CD4-positive, alpha-beta memory T cell (primary cell): ENCODE measurements around the gene FHOD3. TPM values are rescaled to one million over a fixed set of nuclear protein-coding genes. Genes with fewer than 3 reads are reported as not detected.

Source experiments
- CTCF ChIA-PET: fragments of 350-600 bp; sonication (Branson Sonifier 250); formaldehyde crosslinking; loops from one replicate; lab custom pipeline; 2021; ENCODE audit warnings: inconsistent platforms; ENCODE audit not compliant: partially characterized antibody; lab: Charles Lee
- POLR2A ChIA-PET: fragments of 350-600 bp; sonication (Branson Sonifier 250); formaldehyde crosslinking; loops from one replicate; lab custom pipeline; 2021; ENCODE audit not compliant: partially characterized antibody; lab: Charles Lee
- DNase-seq, 5 donors: peaks; one replicate each; pipeline versions ENCODE4 v3.0.0 to v3.0.0-alpha.2; 2020 to 2022; ENCODE audit warnings: mixed read lengths in 1 of 5
- H3K27ac ChIP-seq: one replicate; pipeline ENCODE4 v1.7.0; 2013; ENCODE audit warnings: low read depth, low read length
- H3K27me3 ChIP-seq: 2 replicates; pipeline ENCODE4 v1.7.0; 2013; ENCODE audit warnings: mild to moderate bottlenecking, low read length, moderate library complexity; ENCODE audit not compliant: insufficient read depth
- H3K36me3 ChIP-seq: 2 replicates; pipeline ENCODE4 v1.7.0; 2013; ENCODE audit warnings: mild to moderate bottlenecking, low read length, moderate library complexity; ENCODE audit not compliant: insufficient read depth
- H3K4me1 ChIP-seq: 2 replicates; pipeline ENCODE4 v1.7.0; 2013; ENCODE audit warnings: mild to moderate bottlenecking, low read length, moderate library complexity; ENCODE audit not compliant: insufficient read depth
- H3K4me3 ChIP-seq, 2 donors: one replicate each; pipeline ENCODE4 v1.7.0; 2013; ENCODE audit warnings: low read length in 2 of 2, mild to moderate bottlenecking in 1 of 2
- H3K9me3 ChIP-seq, 2 donors: one replicate each; pipeline ENCODE4 v1.7.0; 2013; ENCODE audit warnings: low read length in 2 of 2, control low read depth in 1 of 2; ENCODE audit not compliant: control insufficient read depth in 1 of 2
- H3K27ac Mint-ChIP-seq, 7 donors: one replicate each; pipeline ENCODE4 v1.8.0; 2020 to 2021; ENCODE audit warnings: mixed read lengths in 7 of 7, mild to moderate bottlenecking in 6 of 7, inconsistent platforms in 3 of 7, moderate library complexity in 3 of 7
- H3K27me3 Mint-ChIP-seq, 2 donors: one replicate each; pipeline ENCODE4 v1.8.0; 2020 to 2021; ENCODE audit warnings: mixed read lengths in 2 of 2
- H3K36me3 Mint-ChIP-seq, 2 donors: one replicate each; pipeline ENCODE4 v1.8.0; 2020 to 2021; ENCODE audit warnings: mixed read lengths in 2 of 2, inconsistent platforms in 1 of 2, mild to moderate bottlenecking in 1 of 2
- H3K4me1 Mint-ChIP-seq, 4 donors: one replicate each; pipeline ENCODE4 v1.8.0; 2020 to 2021; ENCODE audit warnings: mixed read lengths in 4 of 4, mild to moderate bottlenecking in 1 of 4
- H3K4me3 Mint-ChIP-seq, 8 donors: one replicate each; pipeline ENCODE4 v1.8.0; 2020 to 2021; ENCODE audit warnings: mixed read lengths in 8 of 8, mild to moderate bottlenecking in 7 of 8, moderate library complexity in 6 of 8, inconsistent platforms in 3 of 8
- H3K9me3 Mint-ChIP-seq, 8 donors: one replicate each; pipeline ENCODE4 v1.8.0; 2020 to 2021; ENCODE audit warnings: mixed read lengths in 8 of 8, mild to moderate bottlenecking in 5 of 8, inconsistent platforms in 3 of 8, moderate library complexity in 1 of 8
- intact Hi-C: fragments of 100-400 bp; cut with micrococcal nuclease; formaldehyde crosslinking; loops from one replicate; pipeline ENCODE4 v1.15.1; 2023
- polyA plus RNA-seq, 2 donors: library from polyadenylated mRNA; unstranded; fragments of 300-500 nt; fragmentation: Illumina TruSeq; gene quantifications; one replicate each; pipeline ENCODE4 v1.2.3, GENCODE V29; 2021
- total RNA-seq, 2 experiments: library from RNA; stranded (reverse); gene quantifications; one replicate each; pipeline ENCODE4 v1.2.3, GENCODE V29; 2021

FHOD3 gene
- total and polyA plus RNA-seq, 4 experiments from 2014 or later, result not detected

- H3K4me3 Mint-ChIP-seq, result no peak overlapping the region
- Histone ChIP-seq H3K27me3 (no peaks in the 10 kb centered on the region), H3K36me3 (no peaks in the 10 kb centered on the region), H3K4me1 (no peaks in the 10 kb centered on the region), H3K27ac (no peak overlapping the region), H3K4me3 (no peak overlapping the region), H3K9me3 (no peaks in the 10 kb centered on the region)
- H3K4me1 Mint-ChIP-seq, result no peaks in the 10 kb centered on the region
- H3K36me3 Mint-ChIP-seq, result no peaks in the 10 kb centered on the region
- intact Hi-C loops, result no loop called here
- ChIA-PET POLR2A (no interaction called here), CTCF (no interaction called here)
- H3K27me3 Mint-ChIP-seq, result peaks cover 1 to 9% of the 10 kb centered on the region in 2 donors
- H3K27ac Mint-ChIP-seq, result no peak overlapping the region
- peaks cover 0 to 4% (median under 1%) of the 10 kb centered on the region in 8 donors for H3K9me3 Mint-ChIP-seq
- no peak for DNase-seq
Measured at GRCh38 chr18:36337679-36338402, 40.3 kb downstream of the FHOD3 start.

GRCh38 chr18:36338403-36338933 lies 41.0 kb downstream of the FHOD3 start:
- H3K27me3 ChIP-seq, result no peaks in the 10 kb centered on the region
- no peak overlapping the region for H3K4me3 Mint-ChIP-seq
- H3K4me1 ChIP-seq, result no peaks in the 10 kb centered on the region
- peaks cover 1 to 9% of the 10 kb centered on the region in 2 donors for H3K27me3 Mint-ChIP-seq
- no peak overlapping the region for H3K27ac ChIP-seq
- CTCF ChIA-PET, result no interaction called here
- no peaks in the 10 kb centered on the region for H3K4me1 Mint-ChIP-seq
- H3K36me3 ChIP-seq, result no peaks in the 10 kb centered on the region
- no peaks in the 10 kb centered on the region for H3K9me3 ChIP-seq
- DNase-seq, result no peak
- no peaks in the 10 kb centered on the region for H3K36me3 Mint-ChIP-seq
- POLR2A ChIA-PET, result no interaction called here
- H3K4me3 ChIP-seq, result no peak overlapping the region
- no peak overlapping the region for H3K27ac Mint-ChIP-seq
- intact Hi-C loops, result no loop called here
- H3K9me3 Mint-ChIP-seq, result peaks cover 0 to 4% (median under 1%) of the 10 kb centered on the region in 8 donors

GRCh38 chr18:36340246-36340645 lies 42.7 kb downstream of the FHOD3 start:
- intact Hi-C loops, result no loop called here
- no peaks in the 10 kb centered on the region for H3K9me3 ChIP-seq

GRCh38 chr18:36341944-36342343 lies 44.4 kb downstream of the FHOD3 start:
- Mint-ChIP-seq H3K9me3 (peaks cover 0 to 4% (median under 1%) of the 10 kb centered on the region in 8 donors), H3K36me3 (no peaks in the 10 kb centered on the region), H3K27me3 (peaks cover 7 to 14% of the 10 kb centered on the region in 2 donors), H3K4me1 (no peaks in the 10 kb centered on the region), H3K4me3 (no peak overlapping the region), H3K27ac (no peak overlapping the region)
- no peak overlapping the region for H3K27ac ChIP-seq
- CTCF ChIA-PET, result no interaction called here
- no peak overlapping the region for H3K4me3 ChIP-seq
- no peaks in the 10 kb centered on the region for H3K36me3 ChIP-seq
- H3K27me3 ChIP-seq, result no peaks in the 10 kb centered on the region
- DNase-seq, result no peak
- intact Hi-C loops, result no loop called here
- H3K9me3 ChIP-seq, result no peaks in the 10 kb centered on the region
- POLR2A ChIA-PET, result no interaction called here
- no peaks in the 10 kb centered on the region for H3K4me1 ChIP-seq

More at GRCh38 chr18:36340246-36340645, 42.7 kb downstream of the FHOD3 start:
- no peak overlapping the region for H3K4me3 Mint-ChIP-seq
- Histone ChIP-seq H3K27ac (no peak overlapping the region), H3K27me3 (no peaks in the 10 kb centered on the region), H3K4me1 (no peaks in the 10 kb centered on the region), H3K4me3 (no peak overlapping the region), H3K36me3 (no peaks in the 10 kb centered on the region)
- no peaks in the 10 kb centered on the region for H3K36me3 Mint-ChIP-seq
- ChIA-PET CTCF (no interaction called here), POLR2A (no interaction called here)
- no peak for DNase-seq
- H3K4me1 Mint-ChIP-seq, result no peaks in the 10 kb centered on the region
- H3K27me3 Mint-ChIP-seq, result peaks cover 1 to 11% of the 10 kb centered on the region in 2 donors
- H3K27ac Mint-ChIP-seq, result no peak overlapping the region
- peaks cover 0 to 4% (median under 1%) of the 10 kb centered on the region in 8 donors for H3K9me3 Mint-ChIP-seq

GRCh38 chr18:36348331-36348730 lies 50.8 kb downstream of the FHOD3 start:
- Mint-ChIP-seq H3K27me3 (peaks cover 7 to 18% of the 10 kb centered on the region in 2 donors), H3K36me3 (no peaks in the 10 kb centered on the region), H3K4me1 (no peaks in the 10 kb centered on the region), H3K4me3 (no peak overlapping the region), H3K9me3 (no peaks in the 10 kb centered on the region), H3K27ac (no peak overlapping the region)
- intact Hi-C loops, result no loop called here
- ChIA-PET POLR2A (no interaction called here), CTCF (no interaction called here)
- Histone ChIP-seq H3K9me3 (no peaks in the 10 kb centered on the region), H3K4me1 (no peaks in the 10 kb centered on the region), H3K27ac (no peak overlapping the region), H3K4me3 (no peak overlapping the region), H3K36me3 (no peaks in the 10 kb centered on the region), H3K27me3 (no peaks in the 10 kb centered on the region)
- no peak for DNase-seq

- intact Hi-C loops, result no loop called here
- CTCF ChIA-PET, result no interaction called here
Measured at GRCh38 chr18:36348971-36349417, 51.5 kb downstream of the FHOD3 start.

GRCh38 chr18:36349552-36349951 lies 52.0 kb downstream of the FHOD3 start:
- no peak overlapping the region for H3K4me3 Mint-ChIP-seq
- CTCF ChIA-PET, result no interaction called here
- H3K4me3 ChIP-seq, result no peak overlapping the region
- intact Hi-C loops, result no loop called here
- H3K27me3 Mint-ChIP-seq, result peaks cover 8 to 18% of the 10 kb centered on the region in 2 donors
- no peaks in the 10 kb centered on the region for H3K9me3 ChIP-seq
- H3K9me3 Mint-ChIP-seq, result no peaks in the 10 kb centered on the region
- H3K36me3 ChIP-seq, result no peaks in the 10 kb centered on the region
- H3K27ac ChIP-seq, result no peak overlapping the region
- DNase-seq, result no peak
- no peaks in the 10 kb centered on the region for H3K4me1 Mint-ChIP-seq
- no peaks in the 10 kb centered on the region for H3K36me3 Mint-ChIP-seq
- no peak overlapping the region for H3K27ac Mint-ChIP-seq
- H3K27me3 ChIP-seq, result no peaks in the 10 kb centered on the region
- H3K4me1 ChIP-seq, result no peaks in the 10 kb centered on the region
- POLR2A ChIA-PET, result no interaction called here

More at GRCh38 chr18:36348971-36349417, 51.5 kb downstream of the FHOD3 start:
- Histone ChIP-seq H3K4me1 (no peaks in the 10 kb centered on the region), H3K9me3 (no peaks in the 10 kb centered on the region), H3K4me3 (no peak overlapping the region), H3K27me3 (no peaks in the 10 kb centered on the region), H3K36me3 (no peaks in the 10 kb centered on the region), H3K27ac (no peak overlapping the region)
- H3K4me1 Mint-ChIP-seq, result no peaks in the 10 kb centered on the region
- no peak overlapping the region for H3K4me3 Mint-ChIP-seq
- no peaks in the 10 kb centered on the region for H3K9me3 Mint-ChIP-seq
- POLR2A ChIA-PET, result no interaction called here
- H3K36me3 Mint-ChIP-seq, result no peaks in the 10 kb centered on the region
- H3K27ac Mint-ChIP-seq, result no peak overlapping the region
- H3K27me3 Mint-ChIP-seq, result peaks cover 8 to 18% of the 10 kb centered on the region in 2 donors
- no peak for DNase-seq
